ENCODE results near the gene YARS1.
A peak's percentile ranks its signal among the peaks of the same experiment; 100 is the strongest.

YARS1 gene

GRCh38 chr1:32780628-32781234 is 36.4 kb downstream of the YARS1 start:
- ATAC-seq (no peak), DNase-seq (no peak)

GRCh38 chr1:32780005-32780404 is 37.2 kb downstream of the YARS1 start:
- DNase-seq, result no peak
- ATAC-seq, result no peak

GRCh38 chr1:32779242-32779641 is 37.9 kb downstream of the YARS1 start:
- DNase-seq, result no peak

GRCh38 chr1:32775640-32776337 is 41.4 kb downstream of the YARS1 start:
- ATAC-seq, result no peak
- DNase-seq, result no peak

More at GRCh38 chr1:32779242-32779641, 37.9 kb downstream of the YARS1 start:
- no peak for ATAC-seq

- no peak for DNase-seq
Measured at GRCh38 chr1:32774950-32775634, 42.1 kb downstream of the YARS1 start.

GRCh38 chr1:32774464-32774808 is 42.7 kb downstream of the YARS1 start:
- DNase-seq (no peak), ATAC-seq (no peak)

More at GRCh38 chr1:32774950-32775634, 42.1 kb downstream of the YARS1 start:
- ATAC-seq, result no peak

- peak; percentile 3 for ATAC-seq
Measured at GRCh38 chr1:32773764-32774463, 43.2 kb downstream of the YARS1 start.

GRCh38 chr1:32773018-32773763 is 44.0 kb downstream of the YARS1 start:
- peak; percentile 79 for ATAC-seq
- peak; percentile 80 for DNase-seq

More at GRCh38 chr1:32773764-32774463, 43.2 kb downstream of the YARS1 start:
- DNase-seq, result no peak

- ATAC-seq, result no peak
- no peak for DNase-seq
Measured at GRCh38 chr1:32772281-32773017, 44.7 kb downstream of the YARS1 start.

GRCh38 chr1:32771561-32772280 is 45.4 kb downstream of the YARS1 start:
- no peak for DNase-seq
- ATAC-seq, result no peak

- no peak for ATAC-seq
Measured at GRCh38 chr1:32770741-32771548, 46.2 kb downstream of the YARS1 start.

GRCh38 chr1:32770221-32770731 is 46.9 kb downstream of the YARS1 start:
- no peak for ATAC-seq
- no peak for DNase-seq

More at GRCh38 chr1:32770741-32771548, 46.2 kb downstream of the YARS1 start:
- no peak for DNase-seq

- no peak for DNase-seq
- no peak for ATAC-seq
Measured at GRCh38 chr1:32769524-32770220, 47.5 kb downstream of the YARS1 start.

GRCh38 chr1:32768110-32768850 is 48.9 kb downstream of the YARS1 start:
- ATAC-seq (no peak), DNase-seq (no peak)

- ATAC-seq, result no peak
- DNase-seq, result no peak
Measured at GRCh38 chr1:32767641-32768040, 49.5 kb downstream of the YARS1 start.

GRCh38 chr1:32767156-32767555 is 50.0 kb downstream of the YARS1 start:
- no peak for ATAC-seq
- no peak for DNase-seq

- ATAC-seq, result no peak
- no peak for DNase-seq
Measured at GRCh38 chr1:32766328-32766972, 50.7 kb downstream of the YARS1 start.
